Epidermal melanocyte (primary cell): ENCODE data around the gene PAM.

Experiments
- DNase-seq: peaks from one replicate; pipeline ENCODE4 v3.0.0; 2011; ENCODE audit warnings: low spot score; ENCODE audit not compliant: insufficient read length

The PAM gene

DNA sequence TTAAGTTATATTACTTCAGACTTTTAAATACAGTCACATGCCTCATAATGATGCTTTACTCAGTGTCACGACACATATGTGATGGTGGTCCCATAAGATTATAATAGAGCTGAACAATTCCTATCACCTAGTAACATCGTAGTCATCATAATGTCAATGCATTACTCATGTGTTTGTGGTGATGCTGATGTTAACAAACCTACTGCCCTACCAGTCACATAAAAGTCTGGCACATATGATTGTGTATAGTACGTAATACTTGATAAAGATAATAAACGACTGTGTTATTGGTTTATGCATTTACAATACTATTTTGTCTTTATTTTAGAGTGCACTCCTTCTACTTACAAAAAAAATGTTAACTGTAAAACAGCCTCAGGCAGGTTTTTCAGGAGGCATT is 103.7 kb downstream of the PAM start:
- no peak for DNase-seq

GRCh38 chr5:102860035-102860434 is 104.9 kb downstream of the PAM start:
- no peak for DNase-seq

- no peak for DNase-seq
Observed at GRCh38 chr5:102863058-102863457, 108.0 kb downstream of the PAM start.

GRCh38 chr5:102863764-102864560 is 108.9 kb downstream of the PAM start:
- DNase-seq: no peak

- DNase-seq: no peak
Observed at GRCh38 chr5:102865171-102865509, 110.0 kb downstream of the PAM start.

- DNase-seq: peak; percentile 27
Observed at GRCh38 chr5:102865510-102866236, 110.6 kb downstream of the PAM start.

GRCh38 chr5:102866237-102866600 is 111.1 kb downstream of the PAM start:
- no peak for DNase-seq

GRCh38 chr5:102867992-102868662 is 113.0 kb downstream of the PAM start:
- no peak for DNase-seq

- no peak for DNase-seq
Observed at GRCh38 chr5:102869230-102869629, 114.1 kb downstream of the PAM start.

- no peak for DNase-seq
Observed at GRCh38 chr5:102873379-102873932, 118.4 kb downstream of the PAM start.

DNA sequence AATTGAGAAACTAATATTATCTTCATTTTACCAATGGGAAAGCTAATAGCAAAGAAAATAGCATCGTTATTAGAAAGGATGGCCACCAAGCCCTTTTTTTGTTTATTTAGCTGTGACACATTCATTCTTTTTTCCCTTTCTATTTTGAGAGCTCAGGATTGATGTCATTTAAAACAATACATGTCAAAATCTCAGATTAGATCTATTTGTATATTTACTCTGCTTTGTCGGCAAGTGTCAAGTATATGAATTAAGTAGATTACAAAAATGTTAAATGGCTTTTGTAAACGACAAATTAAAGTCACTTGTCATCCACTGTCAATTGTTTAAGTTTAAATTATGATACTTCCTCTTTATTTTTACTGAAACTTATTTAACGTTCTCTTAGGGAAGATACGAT is 118.9 kb downstream of the PAM start:
- no peak for DNase-seq

DNA sequence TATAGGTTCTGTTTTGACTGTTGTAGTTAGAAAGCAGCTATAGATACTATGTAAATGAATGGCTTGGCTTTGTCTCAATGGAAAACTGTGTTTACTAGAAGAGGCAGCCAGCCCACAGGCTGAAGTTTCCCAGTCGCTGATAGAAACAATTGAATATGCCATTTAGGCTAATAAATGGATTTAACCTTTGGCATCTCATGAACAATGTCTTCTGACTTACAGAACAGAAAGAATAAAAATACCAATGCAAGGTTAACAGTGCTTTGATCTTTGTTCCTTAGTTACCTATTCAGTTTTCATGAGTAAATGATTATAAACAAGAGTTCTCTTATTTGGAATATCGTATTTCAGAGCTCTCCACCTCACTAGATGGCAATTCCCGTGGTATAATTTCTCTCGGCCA is 120.6 kb downstream of the PAM start:
- no peak for DNase-seq

DNA sequence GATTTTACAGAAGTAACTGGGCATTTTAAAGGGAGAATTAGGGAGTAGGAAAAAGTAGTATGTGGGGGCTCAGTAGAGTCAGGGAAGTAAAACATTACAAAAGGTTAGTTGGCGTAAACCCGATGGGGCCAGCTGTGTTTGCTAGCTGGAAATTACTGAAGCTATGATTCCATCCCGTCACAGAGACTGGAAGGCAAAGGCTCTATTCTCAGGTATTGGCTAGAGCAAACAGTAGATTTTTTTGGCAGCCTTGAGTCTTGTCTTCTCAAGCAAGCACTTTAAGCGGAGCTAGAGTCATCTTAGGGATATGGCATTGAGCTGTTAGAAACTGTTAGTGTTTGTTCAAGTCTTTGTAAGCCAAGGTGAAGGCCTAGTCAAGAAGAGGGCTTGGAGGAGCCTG is 121.5 kb downstream of the PAM start:
- no peak for DNase-seq

DNA sequence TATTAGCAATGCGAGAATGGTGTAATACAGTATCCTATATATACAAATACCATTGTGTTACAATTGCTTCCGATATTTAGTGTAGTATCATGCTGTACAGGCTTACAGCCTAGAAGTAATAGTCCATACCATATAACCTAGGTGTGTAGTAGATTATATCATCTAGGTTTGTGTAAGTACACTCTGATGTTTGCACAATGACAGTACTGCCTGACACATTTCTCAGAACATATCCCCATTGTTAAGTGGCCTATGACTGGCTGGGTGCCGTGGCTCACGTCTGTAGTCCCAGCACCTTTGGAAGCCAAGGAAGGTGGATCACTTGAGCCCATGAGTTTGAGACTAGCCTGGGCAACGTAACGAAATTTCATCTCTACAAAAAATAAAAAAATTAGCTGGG is 124.6 kb downstream of the PAM start:
- DNase-seq: no peak

DNA sequence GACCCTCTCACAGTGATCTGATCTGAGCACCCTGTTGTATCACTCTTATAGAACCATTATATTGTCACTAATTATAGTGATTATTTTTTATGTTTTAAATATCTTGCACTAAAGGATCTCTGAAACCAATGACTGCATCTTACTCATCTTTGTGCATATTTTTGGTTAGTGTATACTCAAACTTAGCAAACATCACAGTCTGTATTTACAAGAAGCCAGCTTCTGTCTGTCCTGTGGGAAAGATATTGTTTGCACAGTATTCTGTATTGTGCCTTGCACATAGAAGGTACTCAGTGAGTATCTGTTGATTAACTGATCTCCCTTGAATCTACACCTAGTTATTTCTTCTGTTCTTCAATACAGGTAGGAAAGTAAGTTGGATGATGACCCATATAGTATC is 131.5 kb downstream of the PAM start:
- DNase-seq: no peak

- DNase-seq: no peak
Observed at GRCh38 chr5:102888483-102888882, 133.4 kb downstream of the PAM start.

DNA sequence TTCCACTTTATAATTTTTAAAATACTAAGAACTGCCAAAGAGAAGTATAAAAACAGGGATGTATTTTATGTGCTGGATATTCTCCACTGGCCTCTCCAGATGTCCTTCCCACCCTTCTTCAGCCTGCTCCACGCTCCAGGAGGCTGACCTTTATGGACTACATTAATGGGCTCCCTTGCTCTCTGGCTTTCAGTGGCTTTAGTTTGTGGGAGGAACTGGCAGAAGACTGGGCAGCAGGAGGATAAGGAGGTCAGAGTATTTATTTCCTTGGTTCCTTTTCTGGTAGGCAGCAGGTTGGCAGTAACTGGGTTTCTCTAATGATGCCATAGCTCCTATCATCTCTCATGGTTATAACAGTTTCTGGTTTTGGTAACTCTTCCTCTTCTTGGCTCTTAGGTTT is 133.9 kb downstream of the PAM start:
- DNase-seq: no peak

- no peak for DNase-seq
Observed at GRCh38 chr5:102890133-102890532, 135.0 kb downstream of the PAM start.

- no peak for DNase-seq
Observed at GRCh38 chr5:102891175-102891574, 136.1 kb downstream of the PAM start.

DNA sequence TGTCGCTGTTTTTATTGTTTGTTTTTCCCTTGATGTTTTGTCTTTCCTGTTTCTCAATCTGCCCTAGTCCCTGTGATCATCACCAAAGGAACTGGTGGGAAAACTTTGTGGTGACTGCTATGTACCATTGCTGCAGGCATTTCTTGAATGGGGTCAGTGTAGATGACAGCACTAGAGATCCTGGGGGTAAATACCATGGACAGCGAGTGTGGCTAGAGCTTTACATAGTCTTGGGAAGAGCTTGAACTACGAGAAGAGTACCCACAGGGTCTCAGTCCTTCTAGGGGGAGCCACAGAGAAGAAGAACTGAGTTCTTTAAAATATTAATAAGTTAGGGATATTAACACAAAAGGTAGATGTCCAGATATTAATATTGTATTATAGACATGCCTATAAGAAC is 138.8 kb downstream of the PAM start:
- no peak for DNase-seq

DNA sequence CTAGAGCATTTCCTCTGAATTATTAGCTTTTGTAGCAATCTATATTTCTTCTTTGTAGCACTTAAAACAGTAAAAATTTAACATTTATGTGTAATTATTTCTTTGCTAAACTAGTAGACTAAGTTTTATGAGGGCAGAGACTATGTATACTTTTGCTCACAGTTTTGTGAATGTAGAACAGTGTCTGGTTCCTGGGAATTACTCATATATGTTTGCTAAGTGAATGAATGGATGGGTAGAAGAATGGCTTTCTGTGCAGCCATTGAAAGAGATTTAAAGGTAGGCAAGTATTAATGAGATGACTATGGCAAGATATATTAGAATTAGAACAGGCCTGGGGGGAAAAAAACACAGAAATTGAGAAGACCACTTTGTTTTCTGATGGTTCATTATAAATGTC is 140.1 kb downstream of the PAM start:
- DNase-seq: no peak

DNA sequence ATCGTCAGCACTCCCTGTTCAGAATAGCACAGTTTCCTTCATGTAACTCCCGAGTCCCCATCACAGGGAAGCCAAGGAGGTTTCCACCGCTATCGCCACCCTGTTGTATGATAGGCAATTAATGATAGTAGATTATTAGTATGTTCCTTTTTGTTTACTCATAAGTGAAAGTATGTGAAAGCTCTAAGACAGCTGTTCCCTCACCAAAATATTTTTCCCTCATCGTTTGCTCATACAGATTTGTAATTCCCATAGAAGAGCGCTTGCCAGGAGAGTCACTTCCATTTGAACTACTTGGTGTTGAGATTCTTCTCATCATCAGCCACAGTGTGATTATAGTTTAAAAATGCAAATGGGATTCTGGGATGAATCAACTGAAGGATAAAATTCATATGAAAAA is 140.9 kb downstream of the PAM start:
- DNase-seq: no peak
